Aorta (tissue), 5 donors: ENCODE data around the gene TSEN54. TPM values are rescaled to one million over a fixed set of nuclear protein-coding genes. Genes with fewer than 3 reads are reported as not detected.

ENCODE experiments used
- ATAC-seq: fragments of 200-7000 bp; cut with Tn5 transposase; one replicate; pipeline ENCODE4 v1.9.1; 2022; ENCODE audit warnings: moderate library complexity; ENCODE audit not compliant: low FRiP score
- DNase-seq, 2 donors: peaks; one replicate each; pipeline ENCODE4 v3.0.0-alpha.2; 2020
- H3K27ac ChIP-seq, 2 donors: one replicate each; pipeline ENCODE4 v1.5.1; 2013; ENCODE audit warnings: low read length in 2 of 2, mild to moderate bottlenecking in 2 of 2, moderate library complexity in 2 of 2, control low read depth in 1 of 2, inconsistent platforms in 1 of 2, low read depth in 1 of 2
- H3K27me3 ChIP-seq, 2 donors: one replicate each; pipeline ENCODE4 v1.6.1; 2013; ENCODE audit warnings: control low read depth in 1 of 2, low read length in 1 of 2, mild to moderate bottlenecking in 1 of 2, moderate library complexity in 1 of 2; ENCODE audit not compliant: insufficient read depth in 2 of 2, control insufficient read depth in 1 of 2
- H3K36me3 ChIP-seq, 2 donors: one replicate each; pipeline ENCODE4 v1.6.1; 2013; ENCODE audit warnings: control low read depth in 1 of 2, low read length in 1 of 2, mild to moderate bottlenecking in 1 of 2; ENCODE audit not compliant: insufficient read depth in 2 of 2, control insufficient read depth in 1 of 2
- H3K4me1 ChIP-seq, 2 donors: one replicate each; pipeline ENCODE4 v1.6.1; 2013; ENCODE audit warnings: low read length in 2 of 2, control low read depth in 1 of 2, mild to moderate bottlenecking in 1 of 2, moderate library complexity in 1 of 2; ENCODE audit not compliant: insufficient read depth in 2 of 2, control insufficient read depth in 1 of 2
- H3K4me3 ChIP-seq, 2 donors: one replicate each; pipeline ENCODE4 v1.5.1; 2013; ENCODE audit warnings: low read length in 2 of 2, control low read depth in 1 of 2, mild to moderate bottlenecking in 1 of 2
- H3K9me3 ChIP-seq: one replicate; pipeline ENCODE4 v1.6.1; 2013; ENCODE audit warnings: mild to moderate bottlenecking, low read length; ENCODE audit not compliant: control insufficient read depth
- WGBS, 2 donors: extraction: QIAGEN DNeasy Blood & Tissue Kit; methylation state at CpG; one replicate each; pipeline ENCODE4 v1.1.7; 2013; 5-methylcytosine and 5-hydroxymethylcytosine counted together
- intact Hi-C, 2 donors: fragments of 100-400 bp; cut with DNase I; formaldehyde crosslinking; loops; one replicate each; pipeline versions ENCODE4 v1.14.2 to v1.15.0; 2022
- long read RNA-seq, 2 donors: library from polyadenylated mRNA; unstranded; transcript quantifications; one replicate each; pipeline ENCODE4 v2.0.0, GENCODE V29; 2020 to 2021
- polyA plus RNA-seq, 2 donors: library from polyadenylated mRNA; stranded (reverse); fragments of 200-250 nt; gene quantifications; one replicate each; pipeline ENCODE4 v1.2.3, GENCODE V29; 2013
- total RNA-seq, 2 donors: library from RNA; stranded (reverse); fragmentation: NEBNext Ultra II Directional; extraction: Animal tissue kit (Norgen Biotek cat#: 25700); gene quantifications; one replicate each; pipeline ENCODE4 v1.2.1, GENCODE V29; 2021
- donor health status: healthy with polysubstance abuse.
- donor health status: Bipolar disorder and iron deficiency.
- donor health status: DM: no; HTN: no; CAD: no.
- donor health status: DM: no; HTN: no; CAD: no.
- donor health status: DM: yes; HTN: yes; CAD: no.

The TSEN54 gene
- total RNA-seq, result 10 to 100 TPM; 10.8 to 14.0 TPM
- 10 to 100 TPM in 1 of 2 donors, 1 to 10 TPM in 1; 8.8 to 27.3 TPM for polyA plus RNA-seq
- long read RNA-seq, donor 1, transcript TSEN54-201 (11 exons, 1,944 nt), result major isoform, 60 of 120 reads
- long read RNA-seq, donor 1, partial matches to known transcripts, result 26 of 120 reads
- long read RNA-seq, donor 1, other reads (novel, unspliced or antisense), result 33 of 120 reads
- long read RNA-seq, donor 2, transcript TSEN54-201 (11 exons, 1,944 nt), result major isoform, 13 of 28 reads
- long read RNA-seq, donor 2, partial matches to known transcripts, result 7 of 28 reads
- long read RNA-seq, donor 2, other reads (novel, unspliced or antisense), result 8 of 28 reads

- Histone ChIP-seq H3K4me3 (peak within 1 kb of the TSS; percentile 61 to 77), H3K36me3 (no peaks in the 10 kb centered on the region), H3K4me1 (peaks cover 0 to 2% of the 10 kb centered on the region in 2 donors), H3K27me3 (no peaks in the 10 kb centered on the region), H3K9me3 (no peaks in the 10 kb centered on the region), H3K27ac (peak within 1 kb of the TSS in 1 of 2 donors; percentile 15)
- ATAC-seq (peak; percentile 95), DNase-seq (peak; percentile 98 to 99)
- 0% methylated on average over 26 to 45 of the region's 45 CpGs for WGBS, 2 donors
- intact Hi-C loops, result loop anchor here (1.0 to 10.0 kb wide), 4 partner anchors 71 to 361 kb away; partner anchors contain the start of genes MYO15B (in 1 of the 2) and TRIM47 (in 1 of the 2)
Observed at GRCh38 chr17:75516255-75516618, at the start of gene TSEN54. TSEN54 (plus strand) TSS chr17:75516528; CDS start chr17:75516561, 33 bp downstream.

- Histone ChIP-seq H3K36me3 (no peaks in the 10 kb centered on the region), H3K4me3 (no peak overlapping the region), H3K9me3 (no peaks in the 10 kb centered on the region), H3K4me1 (no peaks in the 10 kb centered on the region), H3K27me3 (no peaks in the 10 kb centered on the region), H3K27ac (peak overlapping the region; percentile 10 to 12)
- peak in 1 of 2 donors; percentile 57 for DNase-seq
- intact Hi-C loops, result no loop called here
- 15 to 16% methylated on average over 8 of the region's 8 CpGs for whole genome bisulfite sequencing, 2 donors
- ATAC-seq, result peak; percentile 79
Observed at GRCh38 chr17:75468291-75468754, 48.0 kb upstream of the TSEN54 start.

DNA sequence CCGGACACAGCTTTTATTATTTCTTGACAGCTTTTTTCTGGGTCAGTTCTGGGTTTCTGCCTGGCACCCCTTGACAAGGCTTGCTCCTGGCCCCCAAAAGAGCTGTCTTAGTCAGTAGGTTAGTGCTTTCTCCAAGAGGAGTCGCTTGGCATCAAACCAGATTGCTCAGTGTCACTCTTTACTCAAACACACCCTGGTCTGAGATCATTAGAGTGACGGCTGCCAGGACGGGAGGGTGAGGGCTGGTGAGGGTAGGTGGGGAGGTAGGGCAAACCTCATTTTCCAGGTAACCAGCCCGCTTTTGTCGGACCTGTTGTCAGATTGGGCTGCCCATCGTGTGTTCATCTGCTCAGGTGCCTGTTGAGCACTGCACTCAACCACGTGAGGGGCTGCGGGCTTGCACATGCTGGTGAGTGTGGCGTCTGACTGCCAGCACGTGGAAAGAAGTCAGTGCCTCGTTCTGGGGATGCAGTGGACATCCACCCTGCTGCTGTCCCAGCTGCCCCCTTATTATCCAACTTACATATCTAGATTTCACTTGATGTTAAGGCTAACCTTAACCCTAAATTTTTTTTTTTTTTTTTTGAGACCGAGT lies 47.5 kb upstream of the TSEN54 start:
- Histone ChIP-seq H3K4me1 (no peaks in the 10 kb centered on the region), H3K27me3 (no peaks in the 10 kb centered on the region), H3K9me3 (no peaks in the 10 kb centered on the region), H3K4me3 (no peak overlapping the region), H3K27ac (peak overlapping the region in 1 of 2 donors; percentile 25), H3K36me3 (no peaks in the 10 kb centered on the region)
- ATAC-seq (peak; percentile 13), DNase-seq (peak in 1 of 2 donors; percentile 38)
- 58 to 60% methylated on average over 13 of the region's 13 CpGs for WGBS, 2 donors
- intact Hi-C loops, result no loop called here

GRCh38 chr17:75471207-75471606 lies 45.1 kb upstream of the TSEN54 start:
- no peaks in the 10 kb centered on the region for H3K27me3 ChIP-seq
- no peak for ATAC-seq
- 84 to 85% methylated on average over 6 of the region's 6 CpGs for WGBS, 2 donors
- no peak overlapping the region for H3K4me3 ChIP-seq
- no peaks in the 10 kb centered on the region for H3K4me1 ChIP-seq
- DNase-seq, result peak in 1 of 2 donors; percentile 9
- no peaks in the 10 kb centered on the region for H3K36me3 ChIP-seq
- intact Hi-C loops, result loop anchor here in 1 of 2 donors (10.0 kb wide), 1 partner anchor 46 kb away; no protein-coding TSS in a partner anchor
- H3K27ac ChIP-seq, result no peak overlapping the region
- H3K9me3 ChIP-seq, result no peaks in the 10 kb centered on the region

DNA sequence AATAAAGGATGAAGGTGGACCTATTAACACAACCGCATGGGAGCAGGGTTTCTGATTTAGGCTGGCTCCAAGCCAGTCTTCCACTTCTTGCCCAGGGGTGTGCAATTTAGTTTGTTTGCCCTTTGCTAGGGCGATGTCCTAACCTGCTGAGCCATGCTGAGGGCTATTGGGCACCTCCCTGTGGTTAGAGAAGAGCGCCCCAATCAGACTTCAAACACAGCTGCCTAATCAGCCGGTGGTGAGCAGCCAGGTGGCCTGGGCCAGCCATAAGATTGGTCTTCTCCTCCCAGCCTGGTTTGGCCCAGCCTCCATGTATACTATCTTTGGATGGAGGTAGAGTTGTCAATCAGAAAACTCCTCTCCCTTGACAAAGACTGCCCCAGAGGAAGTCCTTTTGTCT lies 44.2 kb upstream of the TSEN54 start:
- no peak overlapping the region for H3K4me3 ChIP-seq
- no peaks in the 10 kb centered on the region for H3K36me3 ChIP-seq
- intact Hi-C loops, result loop anchor here in 1 of 2 donors (10.0 kb wide), 1 partner anchor 47 kb away; no protein-coding TSS in a partner anchor
- no peak for ATAC-seq
- H3K27me3 ChIP-seq, result no peaks in the 10 kb centered on the region
- 60 to 79% methylated on average over 4 of the region's 4 CpGs for WGBS, 2 donors
- no peaks in the 10 kb centered on the region for H3K4me1 ChIP-seq
- peak in 1 of 2 donors; percentile 6 for DNase-seq
- no peak overlapping the region for H3K27ac ChIP-seq
- H3K9me3 ChIP-seq, result no peaks in the 10 kb centered on the region

GRCh38 chr17:75473246-75473645 lies 43.1 kb upstream of the TSEN54 start:
- H3K9me3 ChIP-seq, result no peaks in the 10 kb centered on the region
- no peaks in the 10 kb centered on the region for H3K27me3 ChIP-seq
- no peak for ATAC-seq
- no peaks in the 10 kb centered on the region for H3K4me1 ChIP-seq
- WGBS, 2 donors, result 85 to 87% methylated on average over 2 of the region's 2 CpGs
- H3K36me3 ChIP-seq, result no peaks in the 10 kb centered on the region
- H3K4me3 ChIP-seq, result no peak overlapping the region
- H3K27ac ChIP-seq, result no peak overlapping the region
- no peak for DNase-seq
- intact Hi-C loops, result loop anchor here in 1 of 2 donors (10.0 kb wide), 1 partner anchor 48 kb away; no protein-coding TSS in a partner anchor

DNA sequence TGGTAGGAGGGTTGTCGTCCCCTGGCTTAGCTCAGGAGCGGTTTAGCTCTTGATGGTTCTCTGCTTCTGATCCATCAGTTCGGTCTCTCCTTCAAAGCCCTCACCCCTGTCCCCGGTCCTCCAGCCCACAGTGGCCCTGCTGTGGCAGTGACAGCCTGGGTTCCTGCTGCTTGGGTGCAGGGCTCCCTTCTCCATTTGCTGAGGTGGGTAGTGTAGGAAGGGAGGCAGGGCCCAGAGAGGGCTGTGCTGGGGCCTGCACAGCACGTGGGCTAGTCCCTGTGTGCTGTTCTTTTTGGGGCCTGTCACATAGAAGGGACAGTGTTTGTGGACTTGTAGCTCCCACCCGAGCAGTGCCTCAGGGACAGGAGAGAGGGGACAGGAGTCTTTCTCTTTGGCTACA lies 41.6 kb upstream of the TSEN54 start:
- no peaks in the 10 kb centered on the region for H3K9me3 ChIP-seq
- no peaks in the 10 kb centered on the region for H3K36me3 ChIP-seq
- peak overlapping the region in 1 of 2 donors; percentile 86 for H3K27ac ChIP-seq
- intact Hi-C loops, result loop anchor here (5.0 to 10.0 kb wide), 2 partner anchors 32 to 50 kb away; no protein-coding TSS in a partner anchor
- H3K27me3 ChIP-seq, result no peaks in the 10 kb centered on the region
- DNase-seq, result no peak
- H3K4me1 ChIP-seq, result no peaks in the 10 kb centered on the region
- no peak for ATAC-seq
- no peak overlapping the region for H3K4me3 ChIP-seq
- 85 to 87% methylated on average over 6 of the region's 6 CpGs for WGBS, 2 donors

DNA sequence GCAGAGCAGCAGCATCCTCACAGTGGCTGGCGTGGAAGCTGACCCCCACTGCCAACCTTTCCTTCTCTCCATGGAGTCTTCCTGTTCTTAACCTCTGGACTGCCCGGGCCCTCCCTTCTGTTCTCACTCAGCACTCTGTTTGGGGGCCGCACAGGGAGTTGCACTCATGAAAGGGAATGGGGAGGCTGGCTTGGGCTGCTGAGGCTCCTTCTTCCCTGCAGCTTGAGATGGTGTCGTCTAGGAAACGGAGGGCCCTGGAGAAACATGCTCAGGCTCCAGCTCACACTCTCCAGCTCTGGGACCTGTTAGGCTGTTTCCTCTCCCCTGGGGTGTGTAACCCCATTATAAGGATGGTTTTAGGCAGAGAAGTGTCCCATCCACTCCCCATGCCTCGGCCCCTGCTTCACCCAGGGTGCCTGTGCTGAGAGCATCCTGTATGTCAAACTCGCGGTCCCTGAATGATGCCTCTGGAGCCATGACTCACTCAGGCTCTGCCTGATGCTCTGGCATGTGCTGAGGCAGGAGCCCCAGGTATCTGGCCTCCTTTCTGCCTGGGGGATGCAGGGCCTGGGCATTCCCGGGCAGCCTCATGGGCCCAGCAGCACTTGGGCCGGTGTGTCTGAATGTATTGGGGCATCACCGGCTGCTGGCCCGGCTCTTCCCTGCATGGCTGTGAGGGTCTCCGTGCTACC lies 41.0 kb upstream of the TSEN54 start:
- 31 to 43% methylated on average over 12 to 13 of the region's 13 CpGs for WGBS, 2 donors
- H3K36me3 ChIP-seq, result no peaks in the 10 kb centered on the region
- H3K4me1 ChIP-seq, result no peaks in the 10 kb centered on the region
- ATAC-seq (no peak), DNase-seq (no peak)
- H3K27me3 ChIP-seq, result no peaks in the 10 kb centered on the region
- H3K4me3 ChIP-seq, result no peak overlapping the region
- intact Hi-C loops, result loop anchor here (5.0 to 10.0 kb wide), 2 partner anchors 33 to 50 kb away; no protein-coding TSS in a partner anchor
- H3K9me3 ChIP-seq, result no peaks in the 10 kb centered on the region
- peak overlapping the region in 1 of 2 donors; percentile 86 for H3K27ac ChIP-seq
